AG09309 (cell line): ENCODE data around the gene CHTOP.

ENCODE experiments used
- DNase-seq: peaks from one replicate; pipeline ENCODE4 v3.0.0-alpha.2; 2010; ENCODE audit warnings: low read depth
- H3K4me3 ChIP-seq: 2 replicates; pipeline ENCODE4 v1.5.1; 2011; ENCODE audit warnings: mild to moderate bottlenecking, low read depth, low read length, moderate library complexity; ENCODE audit not compliant: control insufficient read depth
- TF ChIP-seq, protein P1 (sequence below): IDR thresholded peaks from 2 replicates; pipeline ENCODE4 v1.5.1; 2011; ENCODE audit warnings: mild to moderate bottlenecking, low read depth, low read length, inconsistent platforms; ENCODE audit not compliant: insufficient read depth, control insufficient read depth; ENCODE audit errors: missing control alignments

The CHTOP gene

DNA sequence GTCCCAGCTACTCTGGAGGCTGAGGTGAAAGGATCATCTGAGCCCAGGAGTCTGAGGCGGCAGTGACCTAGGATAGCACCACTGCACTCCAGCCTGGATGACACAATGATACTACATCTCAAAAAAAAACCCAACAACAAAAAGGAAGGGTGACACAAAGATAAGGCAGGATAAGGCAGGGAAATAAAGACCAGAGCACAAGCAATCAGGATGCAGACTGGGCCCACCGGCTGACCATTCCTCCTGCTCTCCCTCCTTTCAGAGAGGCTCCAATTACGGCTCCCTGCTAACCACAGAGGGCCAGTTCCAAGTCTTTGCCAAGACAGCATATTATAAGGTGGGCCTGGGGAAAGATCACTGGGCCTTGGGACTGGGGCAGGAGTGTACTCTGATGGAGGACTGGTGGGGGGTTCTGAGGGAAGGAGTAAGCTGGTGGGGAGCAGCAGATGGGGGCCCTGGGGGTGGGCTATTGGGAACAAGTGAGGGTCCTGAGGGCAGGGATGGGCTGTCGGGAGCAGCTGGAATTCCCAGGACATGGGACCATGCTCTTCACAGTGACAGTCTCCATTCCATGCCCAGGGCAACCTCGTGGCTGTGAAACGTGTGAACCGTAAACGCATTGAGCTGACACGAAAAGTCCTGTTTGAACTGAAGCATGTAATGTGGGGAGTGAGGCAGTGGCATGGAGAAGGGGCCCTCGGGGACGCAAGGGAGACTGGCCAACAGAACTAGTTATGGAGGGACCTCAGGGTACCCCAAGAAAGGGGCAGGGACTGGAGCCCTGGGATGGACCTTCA lies 51.9 kb downstream of the CHTOP start:
- no peak for DNase-seq
- TF ChIP-seq, protein P1, sequence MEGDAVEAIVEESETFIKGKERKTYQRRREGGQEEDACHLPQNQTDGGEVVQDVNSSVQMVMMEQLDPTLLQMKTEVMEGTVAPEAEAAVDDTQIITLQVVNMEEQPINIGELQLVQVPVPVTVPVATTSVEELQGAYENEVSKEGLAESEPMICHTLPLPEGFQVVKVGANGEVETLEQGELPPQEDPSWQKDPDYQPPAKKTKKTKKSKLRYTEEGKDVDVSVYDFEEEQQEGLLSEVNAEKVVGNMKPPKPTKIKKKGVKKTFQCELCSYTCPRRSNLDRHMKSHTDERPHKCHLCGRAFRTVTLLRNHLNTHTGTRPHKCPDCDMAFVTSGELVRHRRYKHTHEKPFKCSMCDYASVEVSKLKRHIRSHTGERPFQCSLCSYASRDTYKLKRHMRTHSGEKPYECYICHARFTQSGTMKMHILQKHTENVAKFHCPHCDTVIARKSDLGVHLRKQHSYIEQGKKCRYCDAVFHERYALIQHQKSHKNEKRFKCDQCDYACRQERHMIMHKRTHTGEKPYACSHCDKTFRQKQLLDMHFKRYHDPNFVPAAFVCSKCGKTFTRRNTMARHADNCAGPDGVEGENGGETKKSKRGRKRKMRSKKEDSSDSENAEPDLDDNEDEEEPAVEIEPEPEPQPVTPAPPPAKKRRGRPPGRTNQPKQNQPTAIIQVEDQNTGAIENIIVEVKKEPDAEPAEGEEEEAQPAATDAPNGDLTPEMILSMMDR, result no peak
- H3K4me3 ChIP-seq, result no peak overlapping the region

DNA sequence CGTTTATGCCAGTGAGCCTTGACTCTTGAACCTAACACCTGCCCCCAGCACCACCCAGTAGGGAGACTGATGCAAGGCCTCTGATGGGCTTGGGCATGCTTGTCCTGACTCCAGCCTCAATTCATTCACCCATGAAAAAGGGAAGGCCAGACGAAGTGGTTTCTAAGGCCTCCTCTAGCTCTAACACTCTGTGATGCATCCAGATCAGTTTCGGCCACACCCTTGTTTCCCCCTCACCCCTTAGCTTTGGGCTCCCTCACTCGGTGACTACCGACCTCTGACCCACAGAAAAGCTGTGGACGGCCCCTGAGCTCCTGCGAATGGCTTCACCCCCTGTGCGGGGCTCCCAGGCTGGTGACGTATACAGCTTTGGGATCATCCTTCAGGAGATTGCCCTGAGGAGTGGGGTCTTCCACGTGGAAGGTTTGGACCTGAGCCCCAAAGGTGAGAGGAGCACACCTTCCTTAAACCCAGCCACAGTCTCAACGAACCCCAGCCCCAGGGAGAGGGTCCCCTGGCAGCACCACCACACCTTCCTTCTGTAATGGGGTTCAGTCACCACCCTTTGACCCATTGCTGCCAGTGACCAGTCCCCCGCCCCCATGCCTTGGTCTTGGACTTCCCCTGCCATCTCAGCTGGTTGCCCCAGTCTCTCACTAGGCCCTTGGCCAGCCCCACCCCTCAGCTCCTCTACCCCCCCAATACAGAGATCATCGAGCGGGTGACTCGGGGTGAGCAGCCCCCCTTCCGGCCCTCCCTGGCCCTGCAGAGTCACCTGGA lies 53.7 kb downstream of the CHTOP start:
- TF ChIP-seq, protein P1, result no peak
- DNase-seq, result no peak
- H3K4me3 ChIP-seq, result no peak overlapping the region

DNA sequence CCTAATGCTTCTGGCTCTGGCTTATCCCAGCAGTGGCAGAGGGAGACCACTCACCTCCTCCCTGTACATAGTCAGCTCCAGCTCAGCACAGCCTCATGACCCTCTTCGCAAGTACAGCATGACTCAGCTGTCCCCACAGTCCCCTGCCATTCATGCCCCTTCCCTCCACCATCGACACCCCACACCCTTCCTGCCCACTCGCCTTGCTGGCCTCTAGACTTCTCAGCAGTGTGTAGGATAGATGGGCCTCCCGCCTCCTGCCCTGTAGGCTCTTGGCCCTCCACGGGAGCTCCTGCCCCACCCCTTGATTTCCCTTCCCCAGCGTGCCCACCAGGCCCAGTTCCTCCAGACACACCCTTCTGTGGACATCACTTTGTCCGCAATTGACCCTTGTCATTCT lies 54.4 kb downstream of the CHTOP start:
- H3K4me3 ChIP-seq, result no peak overlapping the region
- DNase-seq, result no peak
- TF ChIP-seq, protein P1, result no peak

DNA sequence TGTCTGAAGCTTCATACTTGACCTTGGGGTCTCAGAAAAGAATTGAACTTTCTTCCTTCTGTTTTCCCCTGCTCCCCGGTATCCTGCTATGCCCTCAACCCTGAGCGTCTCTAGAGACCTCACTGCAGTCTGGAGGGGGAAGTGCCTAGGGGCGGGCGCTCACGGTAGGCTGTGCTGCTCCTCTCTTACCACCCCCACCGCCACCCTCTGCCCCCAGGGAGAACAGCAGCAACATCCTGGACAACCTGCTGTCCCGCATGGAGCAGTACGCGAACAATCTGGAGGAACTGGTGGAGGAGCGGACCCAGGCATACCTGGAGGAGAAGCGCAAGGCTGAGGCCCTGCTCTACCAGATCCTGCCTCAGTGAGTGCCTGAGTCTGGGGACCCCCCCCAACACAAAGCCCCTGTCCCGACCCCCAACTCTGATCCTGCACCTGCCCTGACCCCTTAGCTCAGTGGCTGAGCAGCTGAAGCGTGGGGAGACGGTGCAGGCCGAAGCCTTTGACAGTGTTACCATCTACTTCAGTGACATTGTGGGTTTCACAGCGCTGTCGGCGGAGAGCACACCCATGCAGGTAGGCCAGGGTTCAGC lies 55.0 kb downstream of the CHTOP start:
- H3K4me3 ChIP-seq, result no peak overlapping the region
- no peak for DNase-seq
- TF ChIP-seq, protein P1, result no peak

DNA sequence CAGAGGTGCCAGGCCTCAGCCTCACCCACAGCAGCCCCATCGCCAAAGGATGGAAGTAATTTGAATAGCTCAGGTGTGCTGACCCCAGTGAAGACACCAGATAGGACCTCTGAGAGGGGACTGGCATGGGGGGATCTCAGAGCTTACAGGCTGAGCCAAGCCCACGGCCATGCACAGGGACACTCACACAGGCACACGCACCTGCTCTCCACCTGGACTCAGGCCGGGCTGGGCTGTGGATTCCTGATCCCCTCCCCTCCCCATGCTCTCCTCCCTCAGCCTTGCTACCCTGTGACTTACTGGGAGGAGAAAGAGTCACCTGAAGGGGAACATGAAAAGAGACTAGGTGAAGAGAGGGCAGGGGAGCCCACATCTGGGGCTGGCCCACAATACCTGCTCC lies 59.6 kb downstream of the CHTOP start:
- no peak overlapping the region for H3K4me3 ChIP-seq
- TF ChIP-seq, protein P1, result no peak
- DNase-seq, result no peak
